H1 (cell line): ENCODE measurements around the gene U2AF1L4. TPM values are rescaled to one million over a fixed set of nuclear protein-coding genes. Genes with fewer than 3 reads are reported as not detected.

Experiments used
- CTCF ChIA-PET: fragments of 300-600 bp; sonication (Branson Sonifier 250); formaldehyde crosslinking; loops from one replicate; lab custom pipeline; 2021; ENCODE audit not compliant: partially characterized antibody; lab: Charles Lee
- POLR2A ChIA-PET: fragments of 300-600 bp; sonication (Branson Sonifier 250); formaldehyde crosslinking; loops from one replicate; lab custom pipeline; 2021; ENCODE audit warnings: inconsistent platforms; ENCODE audit not compliant: partially characterized antibody; lab: Charles Lee
- DNase-seq, 2 experiments: peaks; one replicate each; pipeline versions ENCODE4 v3.0.0 to v3.0.0-alpha.2; 2010 to 2022; ENCODE audit warnings: low spot score in 2 of 2, low read depth in 1 of 2, mixed read lengths in 1 of 2
- FAIRE-seq: peaks from 2 replicates; lab custom pipeline; 2011; peaks lifted over from hg19 to GRCh38; lab: Jason Lieb, UNC
- H2AFZ ChIP-seq: 2 replicates; pipeline ENCODE4 v1.8.1; 2012; ENCODE audit warnings: low read length, inconsistent platforms
- H2AK5ac ChIP-seq: 2 replicates; pipeline ENCODE4 v1.6.1; 2013; ENCODE audit warnings: low read depth, low read length
- H2BK120ac ChIP-seq: replicated peaks from 2 replicates; pipeline ENCODE3; 2013; ENCODE audit warnings: low read depth, low read length, inconsistent platforms
- H2BK12ac ChIP-seq: 2 replicates; pipeline ENCODE4 v1.6.1; 2013; ENCODE audit warnings: low read depth, low read length
- H2BK15ac ChIP-seq: 2 replicates; pipeline ENCODE4 v1.6.1; 2013; ENCODE audit warnings: low read length
- H2BK20ac ChIP-seq: 2 replicates; pipeline ENCODE4 v1.6.1; 2013; ENCODE audit warnings: low read length
- H2BK5ac ChIP-seq: 2 replicates; pipeline ENCODE4 v1.6.1; 2013; ENCODE audit warnings: low read depth, low read length
- H3K14ac ChIP-seq: 2 replicates; pipeline ENCODE4 v1.6.1; 2013; ENCODE audit warnings: inconsistent platforms; ENCODE audit not compliant: insufficient read length
- H3K18ac ChIP-seq: 2 replicates; pipeline ENCODE4 v1.6.1; 2013; ENCODE audit warnings: low read length; ENCODE audit errors: extremely low read depth
- H3K23ac ChIP-seq: 2 replicates; pipeline ENCODE4 v1.6.1; 2013; ENCODE audit warnings: inconsistent platforms; ENCODE audit not compliant: insufficient read length
- H3K23me2 ChIP-seq: 2 replicates; pipeline ENCODE4 v1.6.1; 2013; ENCODE audit warnings: low read depth, low read length
- H3K27ac ChIP-seq: 2 replicates; pipeline ENCODE4 v1.6.1; 2011; ENCODE audit warnings: low read depth, low read length, inconsistent platforms
- H3K27me3 ChIP-seq, 4 experiments: replicated peaks in 1 of 4; 1 replicate in 1 of 4; 2 replicates in 3 of 4; pipeline versions ENCODE4 v1.6.1 to v1.8.1; 2011 to 2013; ENCODE audit warnings: low read length in 3 of 4, mild to moderate bottlenecking in 3 of 4, inconsistent platforms in 2 of 4, mixed read lengths in 2 of 4, moderate library complexity in 1 of 4; ENCODE audit not compliant: control insufficient read depth in 3 of 4, insufficient read depth in 3 of 4; ENCODE audit errors: extremely low read depth in 1 of 4
- H3K36me3 ChIP-seq, 4 experiments: 2 replicates each; pipeline versions ENCODE4 v1.6.1 to v1.8.1; 2011 to 2013; ENCODE audit warnings: mild to moderate bottlenecking in 4 of 4, low read length in 3 of 4, moderate library complexity in 2 of 4, control low read depth in 1 of 4, inconsistent platforms in 1 of 4; ENCODE audit not compliant: insufficient read depth in 4 of 4, control insufficient read depth in 2 of 4
- H3K4ac ChIP-seq: replicated peaks from 2 replicates; pipeline ENCODE3; 2013; ENCODE audit warnings: low read length, low read depth, mixed read lengths, inconsistent platforms; ENCODE audit not compliant: insufficient read length
- H3K4me1 ChIP-seq, 4 experiments: replicated peaks in 1 of 4; 1 replicate in 1 of 4; 2 replicates in 3 of 4; pipeline versions ENCODE4 v1.6.1 to v1.8.1; 2011 to 2013; ENCODE audit warnings: low read length in 3 of 4, inconsistent platforms in 2 of 4, mixed read lengths in 1 of 4; ENCODE audit not compliant: insufficient read depth in 4 of 4, control insufficient read depth in 3 of 4
- H3K4me2 ChIP-seq, 2 experiments: 2 replicates each; pipeline versions ENCODE4 v1.6.1 to v1.8.1; 2011 to 2013; ENCODE audit warnings: low read depth in 2 of 2, low read length in 2 of 2, control low read depth in 1 of 2, inconsistent platforms in 1 of 2, mild to moderate bottlenecking in 1 of 2; ENCODE audit not compliant: insufficient read depth in 1 of 2
- H3K4me3 ChIP-seq, 4 experiments: fragments of 200-600, 300-600 bp in 1 of 4; sonication (generic), shearing (Covaris generic), sonication (Bioruptor Twin) in 1 of 4; 2 replicates each; pipeline versions ENCODE4 v1.5.1 to v1.8.1; 2011 to 2016; ENCODE audit warnings: low read length in 4 of 4, low read depth in 3 of 4, control low read depth in 2 of 4, inconsistent platforms in 2 of 4, mild to moderate bottlenecking in 2 of 4, mixed read lengths in 1 of 4, moderate library complexity in 1 of 4; ENCODE audit not compliant: insufficient read depth in 2 of 4; ENCODE audit errors: extremely low read depth in 1 of 4
- H3K56ac ChIP-seq: replicated peaks from 2 replicates; pipeline ENCODE3; 2013; ENCODE audit warnings: low read depth, mild to moderate bottlenecking, mixed read lengths, low read length, inconsistent platforms; ENCODE audit not compliant: insufficient read length
- H3K79me1 ChIP-seq: 2 replicates; pipeline ENCODE4 v1.6.1; 2013; ENCODE audit warnings: low read depth, low read length, control low read depth
- H3K79me2 ChIP-seq, 2 experiments: 2 replicates each; pipeline versions ENCODE4 v1.6.1 to v1.8.1; 2012 to 2013; ENCODE audit warnings: low read length in 2 of 2, mild to moderate bottlenecking in 2 of 2, inconsistent platforms in 1 of 2; ENCODE audit not compliant: insufficient read depth in 2 of 2, control insufficient read depth in 1 of 2
- H3K9ac ChIP-seq, 4 experiments: replicated peaks in 1 of 4; 1 replicate in 1 of 4; 2 replicates in 3 of 4; pipeline versions ENCODE4 v1.6.1 to v1.8.1; 2011 to 2013; ENCODE audit warnings: low read depth in 3 of 4, low read length in 3 of 4, control low read depth in 2 of 4, mild to moderate bottlenecking in 2 of 4, moderate library complexity in 2 of 4, inconsistent platforms in 1 of 4; ENCODE audit errors: extremely low read depth in 1 of 4
- H3K9me3 ChIP-seq, 2 experiments: 2 replicates each; pipeline versions ENCODE4 v1.6.1 to v1.8.1; 2012 to 2013; ENCODE audit warnings: mild to moderate bottlenecking in 2 of 2, moderate library complexity in 2 of 2, control low read depth in 1 of 2, inconsistent platforms in 1 of 2, low read depth in 1 of 2, low read length in 1 of 2, mixed read lengths in 1 of 2; ENCODE audit not compliant: insufficient read depth in 2 of 2
- H4K20me1 ChIP-seq, 2 experiments: replicated peaks in 1 of 2; 2 replicates each; pipeline versions ENCODE3 to v1.8.1; 2011 to 2013; ENCODE audit warnings: inconsistent platforms in 2 of 2, low read length in 2 of 2, mild to moderate bottlenecking in 1 of 2; ENCODE audit not compliant: insufficient read depth in 2 of 2, control insufficient read depth in 1 of 2
- H4K5ac ChIP-seq: 2 replicates; pipeline ENCODE4 v1.6.1; 2013; ENCODE audit warnings: low read length, low read depth, mixed read lengths, inconsistent platforms; ENCODE audit not compliant: insufficient read length
- H4K8ac ChIP-seq: 2 replicates; pipeline ENCODE4 v1.8.0; 2013; ENCODE audit warnings: mild to moderate bottlenecking, moderate library complexity, low read length, inconsistent platforms; ENCODE audit not compliant: insufficient read depth; ENCODE audit errors: extremely low read depth
- H4K91ac ChIP-seq: replicated peaks from 2 replicates; pipeline ENCODE3; 2013; ENCODE audit warnings: low read length, mixed read lengths, inconsistent platforms; ENCODE audit not compliant: insufficient read length
- KDM4A ChIP-seq: IDR thresholded peaks from one replicate; pipeline ENCODE4 v1.7.1; 2012; ENCODE audit warnings: low read depth, mild to moderate bottlenecking, moderate library complexity, low read length, inconsistent platforms; ENCODE audit not compliant: severe bottlenecking
- RAD21 ChIP-seq, 2 experiments: IDR thresholded peaks in 1 of 2; conservative IDR thresholded peaks in 1 of 2; 2 replicates each; pipeline ENCODE4 v1.6.1; 2011; ENCODE audit warnings: low read depth in 2 of 2, low read length in 2 of 2, improper control_type of control experiment in 1 of 2, inconsistent platforms in 1 of 2, mild to moderate bottlenecking in 1 of 2, moderate library complexity in 1 of 2
- WGBS, 2 experiments: shearing (Covaris generic) in 1 of 2; methylation state at CpG; one replicate each; pipeline versions ENCODE4 v1.1.6 to v1.1.7; 2013 to 2015; ENCODE audit warnings: low lambda C conversion rate in 2 of 2, mixed read lengths in 2 of 2, inconsistent platforms in 1 of 2, low coverage in 1 of 2, missing lambda C conversion rate in 1 of 2; ENCODE audit not compliant: insufficient replicate concordance in 2 of 2, insufficient coverage in 1 of 2, insufficient read length in 1 of 2; ENCODE audit errors: extremely low coverage in 1 of 2, missing lambda C conversion rate in 1 of 2; 5-methylcytosine and 5-hydroxymethylcytosine counted together
- polyA plus RNA-seq, 7 experiments: library from polyadenylated mRNA; depleted of rRNA in 3 of 7; stranded (reverse) in 5 of 7; unstranded in 2 of 7; fragments of >200 nt in 5 of 7; fragments of 200-250 nt in 2 of 7; gene quantifications; 1 replicate in 5 of 7; 2 replicates in 1 of 7; 4 replicates in 1 of 7; pipeline versions ENCODE4 v1.2.1 to v1.2.3, GENCODE V29; 2011 to 2013; ENCODE audit warnings: missing spikeins in 2 of 7, mixed read lengths in 2 of 7
- total RNA-seq: library from RNA; stranded (reverse); fragmentation: NEBNext Ultra II Directional; extraction: Animal tissue kit (Norgen Biotek cat#: 25700); gene quantifications from 2 replicates; pipeline ENCODE4 v1.2.1, GENCODE V29; 2021

Gene U2AF1L4
- total and polyA plus RNA-seq, 2 of the 8 experiments (the other 6 are each of a cell fraction or from before 2014, with no cell fraction given) = 15.1 to 32.7 TPM

- Histone ChIP-seq H4K8ac (no peak overlapping the region), H2AFZ (no peak overlapping the region), H3K4me1 (peaks cover 0 to 18% (median 11%) of the 10 kb centered on the region in 4 experiments; a peak in 5 of 7 replicates), H2BK120ac (no peak overlapping the region), H2BK20ac (no peak overlapping the region), H4K91ac (no peak overlapping the region), H3K79me1 (peaks cover 4% of the 10 kb centered on the region), H3K4me2 (peak overlapping the region; percentile 95 to 98), H3K27me3 (peaks cover 0 to 17% (median 11%) of the 10 kb centered on the region in 4 experiments; a peak in 5 of 7 replicates), H4K20me1 (peaks cover 0 to 6% of the 10 kb centered on the region in 2 experiments), H2AK5ac (no peak overlapping the region), H3K9ac (peak overlapping the region in 1 of 4 experiments; percentile 14; a peak in 1 of 7 replicates), H3K36me3 (peaks cover 0 to 13% (median 4%) of the 10 kb centered on the region in 4 experiments; a peak in 5 of 8 replicates), H3K23ac (no peak overlapping the region), H2BK12ac (no peak overlapping the region), H3K79me2 (peaks cover 0 to 6% of the 10 kb centered on the region in 2 experiments; a peak in 2 of 4 replicates), H2BK15ac (0 out of 2 replicates have a peak overlapping the region, but pooled peaks have one; percentile 81), H2BK5ac (no peak overlapping the region), H3K18ac (peak overlapping the region; percentile 32), H3K14ac (no peak overlapping the region), H3K23me2 (peaks cover 16% of the 10 kb centered on the region; the same call in 1 of the 2 replicates), H3K27ac (no peak overlapping the region), H3K4me3 (peak overlapping the region; percentile 95 to 100 (median 98)), H4K5ac (peak overlapping the region; percentile 5), H3K4ac (no peak overlapping the region), H3K9me3 (no peaks in the 10 kb centered on the region), H3K56ac (no peak overlapping the region)
- FAIRE-seq (no peak), DNase-seq (no peak)
- ChIA-PET CTCF (interaction anchor here (0.6 to 2.0 kb wide), 4 partner anchors 9 to 20 kb away, joined by 3 to 9 read pairs (median 3); partner anchors contain the start of gene LIN37), POLR2A (interaction anchor here (0.8 to 2.6 kb wide), 11 partner anchors 8 to 99 kb away, joined by 3 to 23 read pairs (median 5); partner anchors contain the start of genes KIRREL2, LIN37, PSENEN and U2AF1L4)
- 11% methylated on average over 17 of the region's 19 CpGs; no CpG with 5 or more reads in 1 of the 2 experiments for WGBS, 2 experiments
- TF ChIP-seq KDM4A (peak; percentile 36), RAD21 (IDR thresholded peaks at IDR 0.05 in 1 of 2, conservative IDR thresholded peaks at IDR 0.05 in 1 of 2; ENCODE audit: low read depth in 2 of 2, low read length in 2 of 2) (no peak)
These were observed 12.1 kb upstream of the U2AF1L4 start for GRCh38 chr19:35757231-35757748.
